DOHH2 (cell line): ENCODE measurements around the gene ADAMTS12.

Experiments
- H3F3A ChIP-seq: fragments of 200-600 bp; sonication (generic), shearing (Covaris generic); 2 replicates; pipeline ENCODE4 v1.6.0; 2016; ENCODE audit warnings: antibody characterized with exemption, mild to moderate bottlenecking; ENCODE audit not compliant: control insufficient read depth, insufficient read depth
- H3K27ac ChIP-seq: fragments of 200-600 bp; sonication (generic); 2 replicates; pipeline ENCODE4 v1.5.1; 2014; ENCODE audit warnings: low read depth, mild to moderate bottlenecking, low read length, moderate library complexity
- H3K27me3 ChIP-seq: fragments of 200-600 bp; sonication (generic); 2 replicates; pipeline ENCODE4 v1.6.1; 2014; ENCODE audit warnings: mild to moderate bottlenecking, low read length, mixed read lengths; ENCODE audit not compliant: control insufficient read depth
- H3K36me3 ChIP-seq: fragments of 200-600 bp; sonication (generic); 2 replicates; pipeline ENCODE4 v1.6.1; 2014; ENCODE audit warnings: mild to moderate bottlenecking, low read length, moderate library complexity, mixed read lengths; ENCODE audit not compliant: control insufficient read depth
- H3K4me1 ChIP-seq: fragments of 200-600 bp; sonication (generic); 2 replicates; pipeline ENCODE4 v1.6.1; 2014; ENCODE audit warnings: mild to moderate bottlenecking, low read length, mixed read lengths; ENCODE audit not compliant: control insufficient read depth
- H3K4me2 ChIP-seq: fragments of 200-600 bp; sonication (generic); 2 replicates; pipeline ENCODE4 v1.6.0; 2014; ENCODE audit warnings: mild to moderate bottlenecking, low read length, moderate library complexity
- H3K4me3 ChIP-seq: fragments of 200-600 bp; sonication (generic); 2 replicates; pipeline ENCODE4 v1.5.1; 2014; ENCODE audit warnings: mild to moderate bottlenecking, low read length, mixed read lengths
- H3K79me2 ChIP-seq: fragments of 200-600 bp; sonication (generic); 2 replicates; pipeline ENCODE4 v1.6.1; 2014; ENCODE audit warnings: mild to moderate bottlenecking, low read length, mixed read lengths; ENCODE audit not compliant: control insufficient read depth
- H3K9me2 ChIP-seq: fragments of 200-600 bp; sonication (generic); replicated peaks from 2 replicates; pipeline ENCODE4 v1.6.1; 2014; ENCODE audit warnings: mild to moderate bottlenecking, low read length, mixed read lengths; ENCODE audit not compliant: control insufficient read depth
- H3K9me3 ChIP-seq: fragments of 200-600 bp; sonication (generic); 2 replicates; pipeline ENCODE4 v1.6.1; 2014; ENCODE audit warnings: antibody characterized with exemption, low read length, mixed read lengths; ENCODE audit not compliant: control insufficient read depth, insufficient read depth
- H4K20me1 ChIP-seq: fragments of 200-600 bp; sonication (generic); 2 replicates; pipeline ENCODE4 v1.6.0; 2014; ENCODE audit warnings: low read depth, mild to moderate bottlenecking, antibody characterized with exemption, low read length, moderate library complexity; ENCODE audit not compliant: control insufficient read depth, insufficient read depth
- EZH2phosphoT487 ChIP-seq: fragments of 200-600 bp; sonication (generic); IDR thresholded peaks from 2 replicates; pipeline ENCODE4 v1.6.1; 2017; ENCODE audit warnings: borderline replicate concordance, mild to moderate bottlenecking, antibody characterized with exemption, low read length, moderate library complexity, mixed read lengths
- TF ChIP-seq, protein P1 (sequence below): fragments of 200-600 bp; sonication (generic); IDR thresholded peaks from one replicate; pipeline ENCODE4 v1.5.1; 2014; ENCODE audit warnings: antibody characterized with exemption, mild to moderate bottlenecking, low read depth, low read length; ENCODE audit not compliant: poor library complexity, severe bottlenecking

The ADAMTS12 gene

DNA sequence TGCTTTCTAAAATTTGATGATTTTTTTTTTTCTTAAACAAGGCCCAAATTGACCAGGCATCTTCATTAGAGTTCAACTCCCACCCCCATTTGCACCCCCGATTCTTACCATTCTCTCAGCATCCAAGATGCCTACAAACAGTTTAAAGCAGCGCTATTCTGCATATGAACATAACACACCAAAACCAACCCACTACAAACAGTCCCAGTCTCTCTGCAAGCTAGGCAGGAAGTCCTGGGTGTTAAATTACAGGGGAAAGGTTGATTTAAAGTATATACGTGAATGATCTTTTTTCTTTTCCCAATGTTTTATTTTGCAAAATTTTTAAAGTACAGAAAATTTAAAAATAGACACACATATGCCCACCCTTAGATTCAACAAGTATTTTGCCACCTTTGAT is 127.0 kb downstream of the ADAMTS12 start:
- no peak overlapping the region for H3K27ac ChIP-seq
- no peaks in the 10 kb centered on the region for H3F3A ChIP-seq
- no peak for TF ChIP-seq EZH2phosphoT487
- TF ChIP-seq, protein P1, sequence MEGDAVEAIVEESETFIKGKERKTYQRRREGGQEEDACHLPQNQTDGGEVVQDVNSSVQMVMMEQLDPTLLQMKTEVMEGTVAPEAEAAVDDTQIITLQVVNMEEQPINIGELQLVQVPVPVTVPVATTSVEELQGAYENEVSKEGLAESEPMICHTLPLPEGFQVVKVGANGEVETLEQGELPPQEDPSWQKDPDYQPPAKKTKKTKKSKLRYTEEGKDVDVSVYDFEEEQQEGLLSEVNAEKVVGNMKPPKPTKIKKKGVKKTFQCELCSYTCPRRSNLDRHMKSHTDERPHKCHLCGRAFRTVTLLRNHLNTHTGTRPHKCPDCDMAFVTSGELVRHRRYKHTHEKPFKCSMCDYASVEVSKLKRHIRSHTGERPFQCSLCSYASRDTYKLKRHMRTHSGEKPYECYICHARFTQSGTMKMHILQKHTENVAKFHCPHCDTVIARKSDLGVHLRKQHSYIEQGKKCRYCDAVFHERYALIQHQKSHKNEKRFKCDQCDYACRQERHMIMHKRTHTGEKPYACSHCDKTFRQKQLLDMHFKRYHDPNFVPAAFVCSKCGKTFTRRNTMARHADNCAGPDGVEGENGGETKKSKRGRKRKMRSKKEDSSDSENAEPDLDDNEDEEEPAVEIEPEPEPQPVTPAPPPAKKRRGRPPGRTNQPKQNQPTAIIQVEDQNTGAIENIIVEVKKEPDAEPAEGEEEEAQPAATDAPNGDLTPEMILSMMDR: no peak
- H3K36me3 ChIP-seq: no peaks in the 10 kb centered on the region
- no peaks in the 10 kb centered on the region for H3K79me2 ChIP-seq
- H3K4me3 ChIP-seq: no peak overlapping the region
- 0 out of 2 replicates have a peak, but pooled peaks cover 2% of the 10 kb centered on the region for H3K27me3 ChIP-seq
- H3K4me2 ChIP-seq: no peak overlapping the region
- no peaks in the 10 kb centered on the region for H3K9me2 ChIP-seq
- no peaks in the 10 kb centered on the region for H3K4me1 ChIP-seq
- H4K20me1 ChIP-seq: no peaks in the 10 kb centered on the region
- no peaks in the 10 kb centered on the region for H3K9me3 ChIP-seq

DNA sequence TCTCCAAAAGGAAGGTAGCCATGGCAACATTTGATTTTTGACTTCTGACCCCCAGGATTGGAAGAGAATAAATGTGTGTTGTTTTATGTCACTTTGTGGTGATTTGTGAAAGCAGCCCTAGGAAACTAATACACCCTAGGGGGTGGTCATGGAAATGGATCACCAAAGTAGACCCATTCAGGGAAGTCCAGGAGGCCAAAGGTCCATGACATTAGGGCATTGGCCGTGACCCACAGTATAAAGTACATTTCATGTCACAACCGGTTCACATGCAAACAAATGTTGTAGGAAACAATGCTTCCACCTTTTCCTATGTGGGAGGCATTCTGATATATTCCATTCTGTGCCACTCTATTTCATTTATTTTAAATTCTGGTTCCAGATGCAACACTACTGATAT is 128.4 kb downstream of the ADAMTS12 start:
- H3K9me2 ChIP-seq: no peaks in the 10 kb centered on the region
- no peak for TF ChIP-seq EZH2phosphoT487
- TF ChIP-seq, protein P1: no peak

DNA sequence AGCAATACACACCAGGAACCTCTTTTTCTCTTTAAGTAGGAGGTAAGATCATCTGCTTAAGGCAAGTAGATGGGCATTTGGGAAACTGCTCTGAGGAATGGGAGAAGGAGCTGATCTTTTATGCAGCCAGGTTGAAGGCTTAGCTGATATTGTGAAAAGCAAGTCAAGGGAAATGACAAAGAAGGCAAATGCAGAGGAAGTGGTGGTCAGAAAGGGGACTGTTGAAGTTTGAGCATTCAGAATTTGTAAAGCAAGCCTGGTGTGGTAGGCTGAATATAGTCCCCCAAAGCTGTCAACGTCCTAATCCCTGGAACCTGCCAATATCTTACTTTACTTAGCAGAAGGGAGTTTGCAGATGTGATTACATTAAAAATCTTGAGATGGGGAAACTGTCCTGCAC is 128.9 kb downstream of the ADAMTS12 start:
- Histone ChIP-seq H3K27ac (no peak overlapping the region), H3K4me3 (no peak overlapping the region), H3K27me3 (no peaks in the 10 kb centered on the region), H3K4me2 (no peak overlapping the region), H3K4me1 (no peaks in the 10 kb centered on the region), H3K79me2 (no peaks in the 10 kb centered on the region), H3K36me3 (no peaks in the 10 kb centered on the region), H3K9me2 (no peaks in the 10 kb centered on the region), H3F3A (no peaks in the 10 kb centered on the region), H4K20me1 (no peaks in the 10 kb centered on the region), H3K9me3 (no peaks in the 10 kb centered on the region)
- TF ChIP-seq, protein P1: no peak
- no peak for TF ChIP-seq EZH2phosphoT487

More for the DNA sequence above, 128.4 kb downstream of the ADAMTS12 start:
- Histone ChIP-seq H3K27me3 (no peaks in the 10 kb centered on the region), H3K4me2 (no peak overlapping the region), H3K36me3 (no peaks in the 10 kb centered on the region), H3K79me2 (no peaks in the 10 kb centered on the region), H4K20me1 (no peaks in the 10 kb centered on the region), H3K4me1 (no peaks in the 10 kb centered on the region), H3K27ac (no peak overlapping the region), H3F3A (no peaks in the 10 kb centered on the region), H3K4me3 (no peak overlapping the region), H3K9me3 (no peaks in the 10 kb centered on the region)

DNA sequence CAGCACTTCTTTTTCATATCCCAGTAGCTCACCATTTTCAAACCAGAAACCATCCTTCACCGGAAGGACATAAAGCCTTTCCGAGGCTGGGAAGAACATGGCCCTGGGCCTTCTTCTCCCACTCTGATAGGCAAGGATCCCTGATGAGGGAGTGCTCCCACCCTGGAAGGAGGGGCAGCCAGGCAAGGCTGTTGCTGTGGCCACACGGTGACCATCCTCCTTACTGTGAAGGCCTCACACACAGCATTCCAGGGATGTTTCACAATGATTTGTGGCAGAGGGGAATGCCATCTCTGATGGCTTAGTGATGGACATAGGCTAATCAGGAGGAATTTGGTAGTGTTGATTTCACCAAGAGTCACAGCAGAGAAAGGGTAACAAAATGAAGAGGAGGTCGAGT is 130.7 kb downstream of the ADAMTS12 start:
- Histone ChIP-seq H3K9me2 (no peaks in the 10 kb centered on the region), H3K27ac (no peak overlapping the region), H3K4me3 (no peak overlapping the region), H3K36me3 (no peaks in the 10 kb centered on the region), H3K4me2 (no peak overlapping the region), H3K79me2 (no peaks in the 10 kb centered on the region), H3K9me3 (no peaks in the 10 kb centered on the region), H4K20me1 (no peaks in the 10 kb centered on the region), H3K4me1 (no peaks in the 10 kb centered on the region), H3F3A (no peaks in the 10 kb centered on the region), H3K27me3 (no peaks in the 10 kb centered on the region)
- TF ChIP-seq, protein P1: no peak
- TF ChIP-seq EZH2phosphoT487: no peak
